HG02885 (cell line): Measurements from ENCODE around the gene PRKCB.
"Not testable (repeated sequence)": the region's sequence is repeated elsewhere in the genome, so short reads cannot be mapped to it uniquely, and the experiment has no call there.

Source experiments
- ATAC-seq: cut with Tn5 transposase; IDR thresholded peaks from one replicate; pipeline ENCODE4 v1.9.1; 2021; ENCODE audit warnings: mild to moderate bottlenecking; ENCODE audit not compliant: unreplicated experiment, poor library complexity

The PRKCB gene

GRCh38 chr16:23931199-23931598, 95.4 kb downstream of the PRKCB start:
- ATAC-seq = no peak

DNA sequence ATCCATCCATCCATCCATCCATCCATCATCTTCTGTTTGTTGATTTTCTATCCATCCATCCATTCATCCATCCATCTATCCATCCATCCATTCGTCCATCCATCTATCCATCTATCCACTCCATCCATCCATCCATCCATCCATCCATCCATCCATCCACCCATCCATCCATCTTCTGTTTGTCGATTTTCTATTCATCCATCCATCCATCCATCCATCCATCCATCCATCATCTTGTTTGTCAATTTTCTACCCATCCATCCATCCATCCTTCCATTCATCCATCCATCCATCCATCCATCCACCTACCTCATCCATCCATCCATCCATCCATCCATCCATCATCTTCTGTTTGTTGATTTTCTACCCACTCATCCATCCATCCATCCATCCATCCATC, 97.9 kb downstream of the PRKCB start:
- not testable (repeated sequence) for ATAC-seq

DNA sequence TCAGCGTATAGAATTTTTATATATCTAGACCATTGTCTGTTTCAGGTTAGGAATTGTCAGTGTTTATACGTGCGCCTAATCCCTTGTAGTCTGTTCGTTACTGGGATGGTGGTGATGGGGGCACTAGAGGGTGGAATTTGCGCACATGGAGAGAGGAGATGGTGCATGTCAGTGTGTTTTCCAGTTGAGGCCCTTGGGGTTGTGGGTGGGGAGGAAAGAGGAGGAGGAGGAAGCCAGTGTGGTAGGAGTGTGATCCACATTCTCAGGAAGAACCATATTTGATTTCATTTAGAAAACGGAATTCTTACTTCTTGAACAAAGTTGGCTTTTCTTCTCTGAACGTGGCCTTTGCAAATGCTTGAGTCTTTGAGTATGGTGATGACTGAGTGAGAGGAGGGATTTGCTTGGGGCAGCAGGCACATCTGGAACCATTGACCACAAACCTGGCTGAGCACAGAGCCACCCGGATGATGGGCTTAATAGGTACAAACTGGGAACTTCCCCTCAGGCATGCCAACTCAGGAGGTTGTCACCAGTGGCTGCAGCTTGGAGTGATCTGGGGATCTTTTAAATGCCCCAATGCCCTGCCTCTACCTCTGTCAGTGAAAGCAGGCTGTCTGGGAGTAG, 98.9 kb downstream of the PRKCB start:
- ATAC-seq = no peak

DNA sequence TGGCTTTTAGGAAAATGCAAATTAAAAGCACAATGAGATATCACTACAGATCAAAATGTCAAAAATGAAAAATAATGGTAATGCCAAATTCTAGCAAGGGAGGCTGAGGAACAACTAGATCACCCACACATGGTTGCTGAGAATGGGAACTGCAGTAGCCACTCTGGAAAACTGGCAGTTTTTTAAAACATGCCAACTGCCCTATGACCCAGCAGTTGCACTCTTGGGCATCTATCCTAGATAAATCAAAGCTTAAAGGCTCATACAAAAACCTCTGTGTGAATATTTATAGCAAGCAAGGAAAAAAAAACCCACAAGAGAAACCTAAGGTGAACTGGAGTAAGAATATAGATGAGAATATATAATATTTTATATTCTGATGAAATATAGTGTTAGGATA, 104.3 kb downstream of the PRKCB start:
- no peak for ATAC-seq

DNA sequence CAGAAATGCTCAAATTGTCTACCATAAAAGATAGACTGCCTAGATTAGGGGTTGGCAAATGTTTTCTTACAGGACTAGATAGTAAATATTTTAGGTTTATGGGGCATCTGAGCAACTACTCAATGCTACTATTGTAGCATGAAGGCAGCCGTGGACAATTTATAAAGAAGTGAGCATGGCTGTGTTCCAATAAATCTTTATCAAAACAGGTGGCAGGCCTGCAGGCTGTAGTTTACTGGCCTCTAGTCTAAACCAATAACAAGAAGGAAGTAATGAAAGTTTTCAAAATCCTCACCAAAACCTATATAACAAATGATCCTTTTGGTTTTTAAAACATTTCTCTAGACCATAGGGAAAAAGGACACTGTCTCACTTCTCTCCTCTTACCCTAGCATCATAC, 105.2 kb downstream of the PRKCB start:
- no peak for ATAC-seq

GRCh38 chr16:23941963-23942564, 106.3 kb downstream of the PRKCB start:
- no peak for ATAC-seq

DNA sequence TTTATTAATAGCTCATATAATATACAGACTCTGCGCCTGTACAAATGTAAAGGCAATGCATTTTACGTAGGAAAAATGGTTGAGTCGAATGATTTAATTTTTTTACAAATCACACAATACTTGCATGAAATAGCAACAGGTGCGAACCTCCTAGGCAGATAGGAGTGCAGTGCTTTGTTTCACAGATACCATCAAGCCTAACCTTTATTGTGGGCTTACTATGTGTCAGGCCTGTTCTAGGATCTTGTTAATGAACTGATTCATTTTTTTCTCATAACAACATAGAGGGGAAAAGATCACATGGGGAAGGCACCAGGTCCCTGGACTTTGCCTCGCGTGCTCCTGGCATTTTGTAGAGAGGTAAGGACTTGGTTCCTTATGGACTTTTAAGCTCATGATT, 107.8 kb downstream of the PRKCB start:
- ATAC-seq = no peak

GRCh38 chr16:23944381-23944780, 108.6 kb downstream of the PRKCB start:
- ATAC-seq = no peak

DNA sequence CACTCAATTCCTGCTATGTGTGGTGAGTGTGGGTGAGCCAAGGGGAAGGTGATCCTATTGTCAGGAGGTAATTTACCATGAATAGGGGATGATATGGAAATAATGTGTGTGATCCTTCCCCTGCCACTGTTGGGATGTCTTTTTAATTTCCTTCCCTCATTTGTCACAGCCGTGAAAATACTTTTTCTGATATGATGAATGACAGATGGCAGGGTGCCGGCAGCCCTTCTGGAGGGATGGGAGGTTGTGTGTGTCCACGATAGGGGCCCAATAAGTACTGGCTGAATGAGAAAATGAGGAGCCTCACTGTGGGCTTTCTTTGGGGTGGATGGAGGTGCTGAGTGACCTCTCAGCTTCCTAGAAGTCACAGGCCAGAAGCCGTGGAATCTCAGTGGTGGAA, 109.5 kb downstream of the PRKCB start:
- no peak for ATAC-seq

GRCh38 chr16:23947838-23948237, 112.1 kb downstream of the PRKCB start:
- no peak for ATAC-seq

GRCh38 chr16:23948949-23949411, 113.2 kb downstream of the PRKCB start:
- peak; percentile 52 for ATAC-seq

GRCh38 chr16:23949630-23950290, 114.0 kb downstream of the PRKCB start:
- peak; percentile 48 for ATAC-seq

GRCh38 chr16:23950291-23950894, 114.6 kb downstream of the PRKCB start:
- ATAC-seq = no peak

DNA sequence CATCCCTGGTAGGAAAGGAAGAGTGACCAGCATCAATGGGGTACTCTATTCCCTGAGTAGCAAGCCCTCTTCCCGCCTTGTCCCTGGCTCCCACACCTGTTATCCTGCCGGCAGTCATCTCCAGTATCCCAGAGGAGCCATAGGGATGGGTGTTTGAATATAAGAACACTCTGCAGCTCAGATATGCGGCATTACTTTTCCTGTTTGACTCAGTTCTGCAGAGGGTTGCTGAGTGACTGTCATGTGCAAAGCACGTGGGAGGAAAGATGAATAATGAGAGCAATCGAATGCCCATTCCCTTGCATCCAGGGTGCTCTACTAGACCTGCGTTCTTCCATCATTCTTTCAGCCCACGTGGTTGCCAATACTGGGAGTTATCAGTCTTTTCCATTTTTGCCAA, 115.1 kb downstream of the PRKCB start:
- no peak for ATAC-seq

GRCh38 chr16:23952128-23952970, 116.6 kb downstream of the PRKCB start:
- ATAC-seq = no peak

DNA sequence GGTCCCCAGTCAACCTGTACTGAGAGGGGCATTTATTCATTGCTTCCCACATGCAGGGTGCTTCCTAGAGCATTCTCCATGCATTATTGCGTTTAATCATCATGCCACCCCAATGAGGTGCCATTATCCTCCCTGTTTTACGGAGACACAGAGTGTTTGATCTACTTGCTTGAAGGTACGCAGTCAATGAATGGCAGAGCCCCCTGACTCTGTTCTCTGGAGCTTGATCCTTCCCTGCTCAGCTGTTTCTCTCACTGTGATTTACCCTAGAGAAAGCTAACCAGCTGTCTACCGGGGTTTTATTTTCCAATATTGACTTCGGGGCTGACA, 117.2 kb downstream of the PRKCB start:
- ATAC-seq = no peak

DNA sequence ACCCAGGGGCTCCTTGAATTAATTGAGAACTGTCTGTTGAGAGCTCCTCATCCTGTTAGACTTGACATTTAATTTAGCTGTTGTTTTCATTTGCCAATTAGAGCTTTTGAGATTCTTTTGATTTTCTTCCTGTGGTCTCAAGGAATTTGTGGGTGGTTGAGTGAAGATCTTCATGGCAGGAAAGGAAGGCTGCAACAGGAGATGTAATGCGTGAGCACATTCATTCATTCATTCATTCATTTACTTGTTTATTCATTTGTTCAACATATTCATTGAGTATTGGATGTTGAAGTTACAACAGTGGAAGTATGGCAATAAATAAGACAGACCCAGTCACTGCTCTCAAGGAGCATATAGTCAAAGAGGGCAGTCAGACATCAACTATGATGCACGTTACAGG, 117.7 kb downstream of the PRKCB start:
- ATAC-seq = no peak

DNA sequence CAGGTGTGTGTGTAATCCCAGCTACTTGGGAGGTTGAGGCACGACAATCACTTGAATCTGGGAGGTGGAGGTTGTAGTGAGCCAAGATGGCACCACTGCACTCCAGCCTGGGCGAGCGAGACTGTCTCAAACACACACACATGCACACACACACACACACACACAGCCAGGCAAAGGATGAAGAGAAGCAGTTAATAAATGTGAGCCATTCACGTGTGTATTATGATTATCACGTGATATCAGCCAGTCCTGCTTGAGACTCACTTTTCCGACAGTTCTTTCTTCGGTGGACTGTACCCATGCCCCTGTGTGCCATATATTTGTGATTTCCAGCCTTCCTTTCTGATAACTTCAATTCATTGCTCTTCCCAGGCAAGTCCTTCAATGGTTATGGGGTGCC, 119.3 kb downstream of the PRKCB start:
- ATAC-seq = no peak

- ATAC-seq = no peak
These were observed 121.5 kb downstream of the PRKCB start for GRCh38 chr16:23957287-23957686.

DNA sequence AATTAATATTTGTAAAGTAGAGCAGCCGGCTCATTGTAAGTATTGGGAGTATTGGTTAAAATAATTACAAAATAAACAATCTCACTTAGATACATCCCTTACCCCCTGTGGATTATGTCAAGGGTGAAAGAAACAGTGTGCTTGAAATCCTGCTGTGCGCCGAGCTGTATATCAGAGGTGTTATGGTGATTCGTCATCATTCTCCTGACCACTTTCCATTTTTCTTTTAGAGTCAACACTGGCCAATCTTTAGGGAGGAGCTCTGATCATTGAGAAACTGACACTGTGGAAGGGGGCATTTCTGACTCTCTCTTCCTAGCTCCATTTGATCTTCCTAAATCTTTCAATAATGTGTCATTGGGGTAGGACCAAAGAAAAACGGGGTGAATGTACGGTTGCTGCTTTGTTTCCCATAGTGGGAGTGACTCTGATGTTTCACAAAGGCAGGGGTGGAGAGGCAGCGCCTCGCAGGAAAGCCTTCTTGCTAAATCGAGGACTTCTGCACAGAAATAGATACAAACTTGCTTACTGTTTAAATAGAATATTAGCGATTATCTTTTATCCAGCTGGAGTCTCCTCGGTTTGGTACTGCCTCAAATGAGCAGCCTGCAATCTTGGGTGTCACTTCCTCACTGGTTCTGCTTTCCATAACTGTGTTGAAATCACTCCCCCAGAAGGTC, 123.4 kb downstream of the PRKCB start:
- no peak for ATAC-seq
